SH-SY5Y (cell line): ENCODE data around the gene DNALI1.

Experiments used
- GATA2 ChIP-seq: IDR thresholded peaks from 2 replicates; pipeline ENCODE4 v1.6.1; 2011; ENCODE audit warnings: mild to moderate bottlenecking, low read depth, low read length
- GATA3 ChIP-seq: IDR thresholded peaks from 2 replicates; pipeline ENCODE4 v1.6.1; 2011; ENCODE audit warnings: low read depth, mild to moderate bottlenecking, low read length, moderate library complexity

DNA sequence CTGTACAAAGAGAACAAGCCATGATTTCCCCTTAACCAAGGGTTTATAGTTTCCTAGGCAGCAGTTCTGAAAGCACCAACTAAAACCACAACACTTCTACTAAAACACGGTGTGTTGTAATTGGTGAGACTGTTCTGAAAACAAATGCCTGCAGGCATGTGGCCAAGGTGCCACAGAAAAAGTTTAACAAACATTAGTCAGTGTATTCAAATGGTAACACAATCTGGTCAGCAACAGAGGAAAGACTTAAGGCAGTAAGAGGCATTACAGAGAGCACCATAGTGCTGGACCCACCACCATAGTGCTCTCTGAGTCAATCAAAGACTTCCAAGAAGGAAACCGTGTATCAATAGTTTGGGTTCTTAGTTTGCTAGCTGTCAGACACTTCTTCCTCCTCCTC, 19.4 kb upstream of the DNALI1 start:
- no peak for TF ChIP-seq GATA2
- TF ChIP-seq GATA3: no peak
